Activated CD4-positive, alpha-beta T cell treated with anti-CD3 and anti-CD28 coated beads, Interleukin-2, amount 10 ng/mL, durations not matched to agents 24 days and 14 days (primary cell): Measurements from ENCODE around the gene FLT3. TPM values are rescaled to one million over a fixed set of nuclear protein-coding genes. Genes with fewer than 3 reads are reported as not detected.
A peak's percentile ranks its signal among the peaks of the same experiment; 100 is the strongest.

ENCODE experiments used
- DNase-seq: peaks from one replicate; pipeline ENCODE4 v3.0.0; 2022
- H3K27ac Mint-ChIP-seq: one replicate; pipeline ENCODE4 v1.8.0; 2022; ENCODE audit warnings: mild to moderate bottlenecking, mixed read lengths
- H3K27me3 Mint-ChIP-seq: one replicate; pipeline ENCODE4 v1.8.0; 2022; ENCODE audit warnings: mixed read lengths
- H3K36me3 Mint-ChIP-seq: one replicate; pipeline ENCODE4 v1.8.0; 2022; ENCODE audit warnings: low read depth, mild to moderate bottlenecking, mixed read lengths
- H3K4me1 Mint-ChIP-seq: one replicate; pipeline ENCODE4 v1.8.0; 2021; ENCODE audit warnings: mixed read lengths
- H3K4me3 Mint-ChIP-seq: one replicate; pipeline ENCODE4 v1.8.0; 2022; ENCODE audit warnings: mild to moderate bottlenecking, moderate library complexity, mixed read lengths
- H3K9me3 Mint-ChIP-seq: one replicate; pipeline ENCODE4 v1.8.0; 2021; ENCODE audit warnings: mixed read lengths
- intact Hi-C: fragments of 100-400 bp; cut with micrococcal nuclease; formaldehyde crosslinking; loops from one replicate; pipeline ENCODE4 v1.15.1; 2023
- total RNA-seq: library from RNA; stranded (reverse); gene quantifications from 2 replicates; pipeline ENCODE4 v1.2.3, GENCODE V29; 2022

The FLT3 gene
- total RNA-seq, 1 donor from 2014 or later = not detected

DNA sequence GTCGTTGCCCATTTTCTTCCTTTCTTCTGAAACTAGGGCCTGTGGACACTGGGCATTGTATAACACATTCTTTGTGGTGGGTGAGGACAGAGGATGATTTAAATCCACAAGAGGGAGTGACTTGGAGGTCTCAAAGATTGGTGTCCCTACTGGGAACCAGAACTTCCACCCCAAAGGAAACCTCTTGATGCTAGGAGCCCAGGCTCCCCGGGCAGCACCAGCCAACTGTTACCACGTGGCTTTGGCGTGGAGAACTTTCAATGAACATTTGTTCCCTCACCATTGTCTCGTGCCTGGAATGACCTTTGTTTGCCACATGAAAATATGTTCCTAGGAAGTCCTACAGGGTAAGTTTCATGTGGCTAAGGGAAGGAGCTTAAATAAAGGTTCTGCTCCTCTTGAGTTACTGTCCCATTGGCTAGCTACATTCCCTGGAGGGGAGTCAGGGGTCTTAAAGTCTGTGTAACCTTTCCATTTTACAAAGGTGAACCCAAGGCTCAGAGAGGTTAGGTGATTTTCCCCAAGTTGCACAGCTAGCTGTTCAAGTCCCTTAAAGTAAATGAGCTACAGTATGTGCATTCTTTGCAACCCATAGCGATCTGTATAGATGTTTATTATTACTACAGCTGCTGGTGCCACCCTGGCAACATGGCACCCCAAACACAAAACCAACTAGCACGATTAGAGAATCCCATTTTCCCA lies 126.3 kb downstream of the FLT3 start:
- Mint-ChIP-seq H3K36me3 (peaks cover 2% of the 10 kb centered on the region), H3K27me3 (peaks cover 78% of the 10 kb centered on the region), H3K4me3 (no peak overlapping the region), H3K9me3 (peaks cover 3% of the 10 kb centered on the region), H3K27ac (no peak overlapping the region), H3K4me1 (peaks cover 8% of the 10 kb centered on the region)
- intact Hi-C loops = no loop called here
- no peak for DNase-seq

DNA sequence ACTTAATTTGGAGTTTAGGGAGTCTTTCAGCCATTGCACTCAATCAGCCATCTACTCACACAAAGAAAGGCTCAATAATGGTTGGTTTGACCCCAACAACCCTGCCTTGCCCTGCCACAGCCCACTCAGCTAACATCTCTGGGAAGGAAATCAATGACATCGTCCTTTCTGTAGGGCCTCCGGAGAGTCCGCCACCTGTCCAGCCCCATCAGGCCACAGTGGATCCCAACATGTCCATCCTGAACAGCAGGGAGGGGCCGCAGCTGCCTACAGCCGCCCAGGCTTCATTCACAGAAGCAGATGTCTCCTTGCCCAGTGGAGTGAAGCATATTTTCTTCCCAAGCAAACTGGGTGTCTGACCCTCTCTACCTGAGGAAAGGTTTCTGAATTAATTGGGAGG lies 127.1 kb downstream of the FLT3 start:
- Mint-ChIP-seq H3K9me3 (peaks cover 3% of the 10 kb centered on the region), H3K4me1 (peaks cover 6% of the 10 kb centered on the region), H3K4me3 (no peak overlapping the region), H3K27me3 (peaks cover 75% of the 10 kb centered on the region), H3K27ac (no peak overlapping the region), H3K36me3 (peaks cover 2% of the 10 kb centered on the region)
- intact Hi-C loops = no loop called here
- DNase-seq = no peak

DNA sequence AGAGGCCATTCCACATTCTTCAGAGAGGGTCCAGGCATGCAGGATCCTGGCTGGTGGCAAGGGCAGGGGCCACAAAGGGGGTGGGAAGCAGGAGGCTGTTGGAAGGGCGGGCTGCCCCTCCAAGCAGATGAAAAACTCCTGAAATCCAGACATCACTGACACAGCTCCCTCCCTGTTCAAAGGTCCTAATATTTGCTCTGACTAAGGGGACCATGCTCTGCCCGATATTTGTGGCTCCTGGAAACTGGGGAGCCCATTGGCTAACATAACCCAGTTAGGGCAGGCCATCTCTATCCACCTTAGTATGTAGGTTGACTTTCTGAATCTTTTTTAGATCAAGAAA lies 127.9 kb downstream of the FLT3 start:
- no peak for DNase-seq
- Mint-ChIP-seq H3K9me3 (peaks cover 3% of the 10 kb centered on the region), H3K4me1 (peaks cover 4% of the 10 kb centered on the region), H3K27me3 (peaks cover 79% of the 10 kb centered on the region), H3K4me3 (no peak overlapping the region), H3K36me3 (peaks cover 2% of the 10 kb centered on the region), H3K27ac (no peak overlapping the region)
- intact Hi-C loops = no loop called here

DNA sequence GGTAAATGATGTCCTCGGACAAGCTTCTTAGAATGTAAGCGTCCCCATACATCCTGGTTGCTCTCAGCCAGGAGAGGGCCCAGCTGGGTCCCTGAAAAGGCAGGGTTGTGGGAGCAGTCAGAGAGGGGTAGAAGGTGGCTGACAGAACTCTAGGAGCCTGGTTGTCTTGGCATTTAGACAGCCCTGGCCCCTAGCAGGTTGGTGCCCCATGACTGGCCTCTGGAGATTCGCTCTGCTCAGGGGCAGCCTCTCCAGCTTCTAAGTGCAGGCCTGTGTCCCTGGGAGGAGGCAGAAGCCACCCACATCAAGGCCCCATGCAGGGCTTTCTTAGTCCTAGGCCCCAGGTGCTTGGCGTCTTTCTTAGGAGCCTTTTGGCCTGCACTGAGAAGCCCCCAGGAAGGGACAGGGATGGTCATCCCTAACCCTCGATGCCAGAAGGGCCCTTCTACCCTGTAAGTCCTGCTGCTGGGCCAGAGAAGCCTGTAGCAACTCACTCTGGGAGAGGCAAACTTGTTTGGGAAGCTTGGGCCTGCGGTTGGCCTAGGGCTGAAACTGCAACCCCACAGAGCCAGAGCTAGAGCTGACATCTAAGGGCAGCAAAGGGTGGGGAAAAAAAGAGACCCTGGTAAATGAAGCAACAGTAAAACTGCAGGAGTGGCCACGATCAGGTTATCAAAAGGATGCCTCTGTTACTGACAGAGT lies 128.4 kb downstream of the FLT3 start:
- Mint-ChIP-seq H3K9me3 (peaks cover 3% of the 10 kb centered on the region), H3K36me3 (peaks cover 2% of the 10 kb centered on the region), H3K27ac (no peak overlapping the region), H3K4me1 (peaks cover 4% of the 10 kb centered on the region), H3K4me3 (no peak overlapping the region), H3K27me3 (peaks cover 79% of the 10 kb centered on the region)
- DNase-seq = no peak
- intact Hi-C loops = no loop called here

DNA sequence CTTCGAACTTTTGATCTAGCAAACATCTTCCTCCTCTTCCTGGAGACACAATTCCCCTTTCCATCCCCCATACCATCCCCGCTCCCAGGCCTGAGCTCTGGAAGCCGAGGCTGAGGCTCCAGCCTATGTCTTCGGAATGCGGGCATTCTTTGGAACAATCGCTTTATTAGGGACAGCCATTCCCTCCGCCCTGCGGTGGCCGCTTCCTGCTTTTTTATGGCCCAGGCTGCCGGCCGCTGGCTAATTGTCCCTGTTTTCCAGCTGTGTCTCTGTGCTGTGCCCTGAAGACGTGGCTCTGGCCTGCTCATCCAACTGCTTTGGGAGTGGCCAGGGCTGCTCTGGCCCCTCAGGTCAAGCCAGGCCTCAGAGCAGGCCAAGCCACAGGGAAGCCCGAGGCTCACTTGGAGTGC lies 129.1 kb downstream of the FLT3 start:
- H3K4me1 Mint-ChIP-seq = peaks cover 4% of the 10 kb centered on the region
- peaks cover 3% of the 10 kb centered on the region for H3K9me3 Mint-ChIP-seq
- intact Hi-C loops = no loop called here
- no peak overlapping the region for H3K27ac Mint-ChIP-seq
- DNase-seq = no peak
- H3K27me3 Mint-ChIP-seq = peaks cover 79% of the 10 kb centered on the region
- H3K4me3 Mint-ChIP-seq = no peak overlapping the region
- peaks cover 2% of the 10 kb centered on the region for H3K36me3 Mint-ChIP-seq

DNA sequence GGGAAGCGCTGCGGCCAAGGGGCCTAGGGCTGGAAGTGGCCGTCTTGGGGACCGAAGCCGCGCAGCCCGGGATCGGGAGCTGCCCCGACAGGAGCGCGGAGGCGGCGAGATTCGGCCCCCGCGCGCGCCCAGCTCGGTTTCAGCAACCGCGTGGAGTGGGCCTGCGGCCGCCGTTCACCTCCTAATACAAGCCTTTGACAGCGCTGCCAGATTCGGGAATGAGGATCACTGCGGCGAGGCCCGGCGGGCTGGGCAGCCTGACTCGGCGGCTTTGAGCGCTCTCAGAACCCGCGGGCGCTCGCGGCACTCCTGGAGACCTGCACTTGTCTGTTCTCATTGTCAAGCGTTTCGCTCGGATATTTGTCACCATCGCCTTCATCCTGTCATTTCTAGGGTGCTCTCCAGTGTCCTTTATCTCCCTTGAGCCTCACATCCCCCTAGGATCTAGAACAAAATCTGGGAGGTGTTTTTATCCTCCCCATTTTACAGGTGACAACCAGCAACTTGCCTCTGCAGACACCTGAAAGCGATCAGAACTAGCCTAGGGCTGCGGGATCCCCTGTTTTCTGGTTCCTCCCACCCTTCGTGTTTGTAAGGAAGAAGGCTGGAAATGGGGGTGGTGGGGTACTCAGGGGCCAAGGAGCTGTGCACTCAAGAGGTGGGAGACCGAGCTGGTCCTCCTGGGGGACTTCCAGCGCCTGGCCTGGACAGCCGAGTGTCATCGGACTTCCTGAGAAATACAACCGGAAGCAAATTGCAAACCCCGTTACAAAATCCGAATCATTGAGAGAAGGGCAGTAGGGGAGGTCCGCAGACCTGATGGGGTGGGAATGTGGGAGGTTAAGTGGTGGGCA lies 129.8 kb downstream of the FLT3 start:
- Mint-ChIP-seq H3K4me1 (peaks cover 4% of the 10 kb centered on the region), H3K27me3 (peaks cover 79% of the 10 kb centered on the region), H3K36me3 (peaks cover 2% of the 10 kb centered on the region), H3K27ac (peak overlapping the region; percentile 29), H3K4me3 (no peak overlapping the region), H3K9me3 (peaks cover 3% of the 10 kb centered on the region)
- DNase-seq = no peak
- intact Hi-C loops = no loop called here

DNA sequence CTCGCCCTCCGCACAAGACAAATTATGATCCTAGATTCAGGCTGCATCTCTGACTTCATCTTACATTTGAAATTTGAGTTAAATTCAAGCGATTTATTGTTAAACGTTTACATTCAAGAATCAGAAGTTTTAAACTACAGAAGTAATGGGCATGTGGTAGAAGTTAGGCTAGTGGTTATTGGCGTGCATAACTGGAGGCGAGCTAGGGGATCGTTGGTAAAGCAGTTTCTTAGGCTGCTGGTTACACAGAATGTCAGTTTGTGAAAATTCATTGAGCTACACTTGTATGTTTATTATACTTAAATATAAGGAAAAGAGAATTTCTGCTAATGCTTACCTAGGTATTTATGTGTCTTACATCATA lies 130.5 kb downstream of the FLT3 start:
- Mint-ChIP-seq H3K4me1 (peaks cover 4% of the 10 kb centered on the region), H3K4me3 (no peak overlapping the region), H3K9me3 (peaks cover 3% of the 10 kb centered on the region), H3K27ac (peak overlapping the region; percentile 82), H3K27me3 (peaks cover 79% of the 10 kb centered on the region), H3K36me3 (peaks cover 2% of the 10 kb centered on the region)
- no peak for DNase-seq
- intact Hi-C loops = no loop called here

DNA sequence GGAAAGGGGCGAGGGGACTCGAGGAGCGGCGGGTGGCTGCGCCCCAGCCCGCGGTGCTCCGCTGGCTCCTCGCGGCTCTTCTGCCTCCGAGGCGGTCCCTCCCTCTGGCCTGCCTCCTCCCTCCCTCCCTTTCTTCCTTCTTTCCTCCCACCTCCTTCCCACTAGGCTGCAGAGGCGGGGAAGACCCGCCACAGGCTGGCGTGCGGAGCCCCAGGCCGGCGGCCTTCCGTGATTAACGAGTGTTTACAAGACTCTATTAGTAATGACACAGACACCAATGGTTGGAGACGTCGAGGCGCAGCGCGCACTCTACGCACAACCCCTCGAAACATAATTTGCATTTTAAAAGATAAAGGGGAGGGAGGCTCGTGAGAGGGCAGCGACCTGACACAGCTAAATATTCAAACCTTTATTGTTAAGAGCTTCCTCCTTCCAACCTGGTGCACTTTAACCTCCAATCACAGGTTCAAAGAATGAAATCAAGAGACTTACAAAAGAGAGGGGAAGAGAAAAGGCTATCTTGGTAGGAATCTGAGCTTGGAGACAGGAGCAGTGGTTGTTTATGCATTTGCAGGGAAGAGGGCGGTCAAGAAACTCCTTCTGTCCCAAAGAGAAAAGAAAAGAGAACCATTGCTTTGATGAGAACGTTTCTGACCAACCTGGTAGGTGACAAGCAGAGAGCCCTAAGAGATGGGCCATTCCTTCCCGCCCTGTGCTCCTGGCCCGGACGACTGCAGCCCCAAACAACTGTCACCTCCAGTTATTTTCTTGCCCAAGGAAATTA lies 131.1 kb downstream of the FLT3 start, which contains the start of gene CDX2:
Gene CDX2, minus strand, starts transcription at position 234 of the 784 bp plus-strand sequence. CDS start 309 bp downstream, outside the sequence.
- intact Hi-C loops = no loop called here
- H3K27ac Mint-ChIP-seq = peak within 1 kb of the TSS; percentile 82
- DNase-seq = no peak

DNA sequence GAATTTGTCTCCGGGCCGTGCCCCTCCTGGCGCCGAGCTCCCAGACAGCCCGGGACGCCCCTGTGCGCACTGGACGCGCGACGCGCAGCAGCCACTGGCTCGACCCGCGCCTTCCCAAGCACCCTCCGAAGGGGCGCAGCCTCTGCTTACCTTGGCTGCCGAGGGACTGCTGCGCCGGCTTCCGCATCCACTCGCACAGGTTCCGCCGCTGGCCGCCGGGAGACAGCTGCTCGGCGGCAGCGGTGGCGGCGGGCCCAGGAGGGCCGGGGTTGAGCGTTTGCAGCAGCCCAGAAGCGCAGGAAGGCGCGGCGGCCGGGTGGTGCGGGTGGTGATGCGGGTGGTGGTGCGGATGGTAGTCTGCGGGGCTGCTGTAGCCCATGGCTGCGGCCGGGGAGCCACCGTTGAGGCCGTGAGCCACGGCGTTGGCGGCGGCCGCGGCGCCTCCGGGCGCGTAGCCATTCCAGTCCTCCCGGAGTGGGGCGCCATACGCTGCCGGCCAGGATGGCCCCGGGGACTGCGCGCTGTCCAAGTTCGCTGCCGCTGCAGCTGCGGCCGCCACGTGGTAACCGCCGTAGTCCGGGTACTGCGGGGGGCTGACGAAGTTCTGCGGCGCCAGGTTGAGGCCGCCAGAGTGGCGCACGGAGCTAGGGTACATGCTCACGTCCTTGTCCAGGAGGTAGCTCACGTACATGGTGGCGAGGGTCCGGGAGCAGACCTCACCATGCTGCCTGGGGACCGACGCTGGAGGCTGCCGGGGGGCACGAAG lies 131.9 kb downstream of the FLT3 start:
- no peak overlapping the region for H3K4me3 Mint-ChIP-seq

More for the DNA sequence above, 131.1 kb downstream of the FLT3 start, which contains the start of gene CDX2:
- Mint-ChIP-seq H3K27me3 (peaks cover 76% of the 10 kb centered on the region), H3K9me3 (peaks cover 3% of the 10 kb centered on the region), H3K4me1 (peaks cover 4% of the 10 kb centered on the region), H3K4me3 (no peak within 1 kb of the TSS), H3K36me3 (peaks cover 2% of the 10 kb centered on the region)

DNA sequence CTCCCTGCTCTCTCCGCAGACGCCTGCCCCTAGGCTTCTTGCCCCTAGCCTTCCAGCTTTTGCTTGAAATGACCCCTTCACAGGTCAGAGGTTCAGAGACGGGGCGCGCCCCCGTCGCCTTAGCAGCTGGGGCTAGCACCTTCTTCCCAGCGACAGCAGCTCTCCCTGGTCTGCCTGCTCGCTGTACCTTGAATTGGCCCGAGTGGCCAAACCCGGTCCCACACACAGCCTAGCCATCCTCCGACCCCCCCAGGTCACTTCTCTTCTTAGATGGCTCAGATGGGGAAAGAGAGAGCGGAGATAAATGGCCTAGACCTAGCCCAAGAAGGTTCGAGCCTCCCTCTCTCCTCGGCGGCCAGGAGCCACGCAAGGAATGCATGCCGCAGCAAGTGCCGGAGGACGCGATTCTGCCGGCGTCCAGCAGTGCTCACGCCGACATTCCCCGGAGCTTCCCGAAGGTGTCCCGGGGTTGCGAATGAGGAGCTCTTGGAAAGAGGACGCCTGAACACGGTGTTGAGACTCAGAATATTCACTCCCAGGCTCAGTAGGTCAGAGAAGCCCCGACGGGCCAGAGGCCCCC lies 132.6 kb downstream of the FLT3 start:
- peaks cover 2% of the 10 kb centered on the region for H3K36me3 Mint-ChIP-seq
- peaks cover 76% of the 10 kb centered on the region for H3K27me3 Mint-ChIP-seq
- H3K9me3 Mint-ChIP-seq = peaks cover 3% of the 10 kb centered on the region
- intact Hi-C loops = loop anchor here (1.0 to 2.0 kb wide), 2 partner anchors 46 to 175 kb away; partner anchors contain the start of gene GSX1
- no peak overlapping the region for H3K4me3 Mint-ChIP-seq
- peak overlapping the region; percentile 75 for H3K27ac Mint-ChIP-seq
- peaks cover 4% of the 10 kb centered on the region for H3K4me1 Mint-ChIP-seq
- DNase-seq = no peak

More for the DNA sequence above, 131.9 kb downstream of the FLT3 start:
- H3K36me3 Mint-ChIP-seq = peaks cover 2% of the 10 kb centered on the region
- peaks cover 3% of the 10 kb centered on the region for H3K9me3 Mint-ChIP-seq
- no peak overlapping the region for H3K27ac Mint-ChIP-seq
- peaks cover 76% of the 10 kb centered on the region for H3K27me3 Mint-ChIP-seq
- intact Hi-C loops = no loop called here
- DNase-seq = no peak
- H3K4me1 Mint-ChIP-seq = peaks cover 4% of the 10 kb centered on the region

DNA sequence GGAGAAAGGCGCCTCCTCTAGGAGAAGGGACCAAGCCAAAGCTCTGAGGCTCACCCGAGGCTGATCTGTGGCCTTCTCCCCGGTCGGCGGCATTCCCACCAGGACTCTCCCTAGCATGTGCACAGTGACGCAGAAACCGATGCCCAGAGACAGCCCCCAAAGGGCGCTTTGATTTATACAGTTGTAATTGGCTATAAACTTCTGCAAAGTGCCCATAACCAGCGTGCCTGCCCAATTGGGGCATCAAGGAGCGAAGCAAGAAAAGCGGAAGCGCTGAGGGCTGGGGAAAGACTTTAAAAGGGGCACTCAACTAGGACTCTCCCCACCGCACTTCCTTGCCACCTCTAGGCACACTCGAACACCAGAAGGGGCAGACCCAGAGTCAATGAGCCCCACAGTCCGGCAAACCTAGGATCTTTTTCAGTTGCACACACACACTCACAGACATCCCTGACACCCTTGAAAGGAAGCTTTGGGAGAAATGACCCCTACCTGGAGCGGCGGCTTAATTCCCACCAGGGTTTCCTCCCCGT lies 133.1 kb downstream of the FLT3 start:
- DNase-seq = no peak
- Mint-ChIP-seq H3K4me3 (no peak overlapping the region), H3K9me3 (peaks cover 3% of the 10 kb centered on the region), H3K36me3 (peaks cover 2% of the 10 kb centered on the region), H3K27me3 (peaks cover 77% of the 10 kb centered on the region), H3K4me1 (peaks cover 4% of the 10 kb centered on the region), H3K27ac (peak overlapping the region; percentile 75)
- intact Hi-C loops = loop anchor here (1.0 to 2.0 kb wide), 2 partner anchors 45 to 174 kb away; partner anchors contain the start of gene GSX1

DNA sequence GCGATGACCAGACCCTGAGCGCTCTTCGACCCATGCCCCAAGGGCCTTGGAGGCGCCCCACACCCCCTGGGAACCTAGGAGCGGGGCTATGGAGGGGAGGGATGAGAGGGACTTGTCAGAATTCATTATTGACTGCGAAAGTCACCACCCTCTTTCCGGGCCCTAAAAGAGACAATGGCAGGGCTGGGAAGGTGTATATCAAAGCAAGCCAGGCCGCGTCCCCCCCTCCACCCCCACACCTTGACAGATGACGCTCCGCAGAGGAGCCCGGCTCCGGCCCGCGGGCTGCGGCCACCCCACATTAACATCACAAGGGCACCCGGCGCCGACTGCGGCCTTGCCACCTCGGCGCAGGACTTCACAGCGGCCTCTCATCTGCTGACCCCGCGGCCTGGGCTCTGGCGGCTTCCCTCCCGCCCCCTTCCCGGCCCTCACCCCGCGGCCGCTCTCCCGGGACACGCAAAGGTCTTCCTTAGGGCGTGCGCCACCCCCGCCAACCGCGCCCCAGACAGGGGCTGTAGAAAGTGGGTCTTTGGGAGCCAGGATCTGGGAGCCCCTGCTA lies 133.7 kb downstream of the FLT3 start:
- Mint-ChIP-seq H3K4me3 (no peak overlapping the region), H3K4me1 (peaks cover 4% of the 10 kb centered on the region)
- intact Hi-C loops = loop anchor here (1.0 to 2.0 kb wide), 2 partner anchors 44 to 174 kb away; partner anchors contain the start of gene GSX1

More for the DNA sequence above, 133.7 kb downstream of the FLT3 start:
- peaks cover 83% of the 10 kb centered on the region for H3K27me3 Mint-ChIP-seq
- H3K36me3 Mint-ChIP-seq = peaks cover 2% of the 10 kb centered on the region
- peaks cover 3% of the 10 kb centered on the region for H3K9me3 Mint-ChIP-seq
- no peak overlapping the region for H3K27ac Mint-ChIP-seq
- no peak for DNase-seq
